ENCODE measurements around the gene SMAD3.

DNA sequence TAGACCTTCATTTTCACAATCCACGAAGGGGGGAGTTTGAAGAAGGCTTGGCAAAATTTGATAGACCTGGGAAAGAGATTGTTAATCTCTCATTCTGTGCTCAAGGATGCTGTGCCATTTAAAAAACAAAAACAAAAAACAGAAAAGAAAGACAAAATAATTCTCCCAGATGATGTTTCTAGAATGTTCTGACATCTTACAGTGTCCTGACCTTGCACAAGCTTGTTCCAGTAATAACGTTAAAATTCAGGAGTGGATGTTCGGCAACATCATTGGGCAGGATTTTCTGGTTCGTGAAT lies 79.9 kb downstream of the SMAD3 start:
- TF ChIP-seq, protein P1, sequence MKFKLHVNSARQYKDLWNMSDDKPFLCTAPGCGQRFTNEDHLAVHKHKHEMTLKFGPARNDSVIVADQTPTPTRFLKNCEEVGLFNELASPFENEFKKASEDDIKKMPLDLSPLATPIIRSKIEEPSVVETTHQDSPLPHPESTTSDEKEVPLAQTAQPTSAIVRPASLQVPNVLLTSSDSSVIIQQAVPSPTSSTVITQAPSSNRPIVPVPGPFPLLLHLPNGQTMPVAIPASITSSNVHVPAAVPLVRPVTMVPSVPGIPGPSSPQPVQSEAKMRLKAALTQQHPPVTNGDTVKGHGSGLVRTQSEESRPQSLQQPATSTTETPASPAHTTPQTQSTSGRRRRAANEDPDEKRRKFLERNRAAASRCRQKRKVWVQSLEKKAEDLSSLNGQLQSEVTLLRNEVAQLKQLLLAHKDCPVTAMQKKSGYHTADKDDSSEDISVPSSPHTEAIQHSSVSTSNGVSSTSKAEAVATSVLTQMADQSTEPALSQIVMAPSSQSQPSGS (IDR thresholded peaks at IDR 0.05; ENCODE audit: low read length): no peak
- TF ChIP-seq RAD21 (IDR thresholded peaks at IDR 0.05 in 1 of 2, conservative IDR thresholded peaks at IDR 0.05 in 1 of 2; ENCODE audit: low read depth in 2 of 2, low read length in 2 of 2): no peak
- TF ChIP-seq, protein P2, sequence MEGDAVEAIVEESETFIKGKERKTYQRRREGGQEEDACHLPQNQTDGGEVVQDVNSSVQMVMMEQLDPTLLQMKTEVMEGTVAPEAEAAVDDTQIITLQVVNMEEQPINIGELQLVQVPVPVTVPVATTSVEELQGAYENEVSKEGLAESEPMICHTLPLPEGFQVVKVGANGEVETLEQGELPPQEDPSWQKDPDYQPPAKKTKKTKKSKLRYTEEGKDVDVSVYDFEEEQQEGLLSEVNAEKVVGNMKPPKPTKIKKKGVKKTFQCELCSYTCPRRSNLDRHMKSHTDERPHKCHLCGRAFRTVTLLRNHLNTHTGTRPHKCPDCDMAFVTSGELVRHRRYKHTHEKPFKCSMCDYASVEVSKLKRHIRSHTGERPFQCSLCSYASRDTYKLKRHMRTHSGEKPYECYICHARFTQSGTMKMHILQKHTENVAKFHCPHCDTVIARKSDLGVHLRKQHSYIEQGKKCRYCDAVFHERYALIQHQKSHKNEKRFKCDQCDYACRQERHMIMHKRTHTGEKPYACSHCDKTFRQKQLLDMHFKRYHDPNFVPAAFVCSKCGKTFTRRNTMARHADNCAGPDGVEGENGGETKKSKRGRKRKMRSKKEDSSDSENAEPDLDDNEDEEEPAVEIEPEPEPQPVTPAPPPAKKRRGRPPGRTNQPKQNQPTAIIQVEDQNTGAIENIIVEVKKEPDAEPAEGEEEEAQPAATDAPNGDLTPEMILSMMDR (IDR thresholded peaks at IDR 0.05; ENCODE audit: control extremely low read depth in 1 of 3, insufficient read depth in 1 of 3, low read depth in 1 of 3, low read length in 3 of 3): no peak
- no peak for TF ChIP-seq YY1 (IDR thresholded peaks at IDR 0.05; ENCODE audit: low read depth, low read length)
- TF ChIP-seq, protein P3, sequence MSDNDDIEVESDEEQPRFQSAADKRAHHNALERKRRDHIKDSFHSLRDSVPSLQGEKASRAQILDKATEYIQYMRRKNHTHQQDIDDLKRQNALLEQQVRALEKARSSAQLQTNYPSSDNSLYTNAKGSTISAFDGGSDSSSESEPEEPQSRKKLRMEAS (IDR thresholded peaks at IDR 0.05): no peak
- TF ChIP-seq POLR2A (IDR thresholded peaks at IDR 0.05; ENCODE audit: control extremely low read depth in 1 of 2, low read depth in 2 of 2, low read length in 2 of 2): no peak
- no peak for TF ChIP-seq GABPA (IDR thresholded peaks at IDR 0.05; ENCODE audit: borderline replicate concordance, insufficient read depth, low read length)
- no peak for TF ChIP-seq TAF1 (IDR thresholded peaks at IDR 0.05; ENCODE audit: low read depth, low read length)
- no peak for TF ChIP-seq EZH2 (IDR thresholded peaks at IDR 0.05; ENCODE audit: low read depth, low read length, severe bottlenecking)
- no peak for TF ChIP-seq USF2 (IDR thresholded peaks at IDR 0.05; ENCODE audit: low read length)
- no peak for TF ChIP-seq POLR2AphosphoS5 (IDR thresholded peaks at IDR 0.05; ENCODE audit: low read depth, low read length)
- TF ChIP-seq SIN3A (conservative IDR thresholded peaks at IDR 0.05 in 1 of 2, IDR thresholded peaks at IDR 0.05 in 1 of 2; ENCODE audit: low read depth in 1 of 2, low read length in 2 of 2): no peak
- TF ChIP-seq KDM4A (IDR thresholded peaks at IDR 0.05; ENCODE audit: low read depth, low read length, severe bottlenecking): no peak
- TF ChIP-seq HDAC6 (IDR thresholded peaks at IDR 0.05; ENCODE audit: low read depth, low read length): no peak

All from H1 (cell line).